ENCODE measurements around the gene N4BP2. TPM values are rescaled to one million over a fixed set of nuclear protein-coding genes. Genes with fewer than 3 reads are reported as not detected.
"Not testable (repeated sequence)": the region's sequence is repeated elsewhere in the genome, so short reads cannot be mapped to it uniquely, and the experiment has no call there.

The N4BP2 gene
- polyA plus RNA-seq, result 1 to 10 TPM; 1.7 to 3.0 (median 1.9) TPM

GRCh38 chr4:40056716-40057585 is at the start of gene N4BP2:
N4BP2 (plus strand) TSS chr4:40056850; CDS start chr4:40097341, 40,491 bp downstream.
- peak within 1 kb of the TSS; percentile 99 for H3K27ac ChIP-seq (ENCODE audit: low read depth, low read length)
- 0 to 1% (median 0%) methylated on average over 76 to 98 of the region's 99 CpGs for WGBS, 3 donors

DNA sequence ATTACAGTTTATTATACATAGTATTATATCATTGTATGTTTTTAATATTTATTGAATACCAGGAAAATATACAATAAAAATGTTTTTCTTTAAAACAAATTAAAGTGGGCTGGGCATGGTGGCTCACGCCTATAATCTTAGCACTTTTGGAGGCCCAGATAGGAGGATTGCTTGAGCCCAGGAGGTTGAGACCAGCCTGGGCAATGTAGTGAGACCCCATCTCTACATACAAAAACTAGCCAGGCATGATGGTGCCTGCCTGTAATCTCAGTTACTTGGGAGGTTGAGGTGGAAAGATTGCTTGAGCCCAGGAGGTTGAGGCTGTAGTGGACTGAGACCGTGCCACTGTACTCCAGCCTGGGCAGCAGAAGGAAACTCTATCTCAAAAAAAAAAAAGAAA is 40.6 kb upstream of the N4BP2 start:
- no peak overlapping the region for H3K27ac ChIP-seq (ENCODE audit: low read depth, low read length)
- WGBS, 3 donors, result 88 to 93% (median 90%) methylated on average over 2 of the region's 2 CpGs

DNA sequence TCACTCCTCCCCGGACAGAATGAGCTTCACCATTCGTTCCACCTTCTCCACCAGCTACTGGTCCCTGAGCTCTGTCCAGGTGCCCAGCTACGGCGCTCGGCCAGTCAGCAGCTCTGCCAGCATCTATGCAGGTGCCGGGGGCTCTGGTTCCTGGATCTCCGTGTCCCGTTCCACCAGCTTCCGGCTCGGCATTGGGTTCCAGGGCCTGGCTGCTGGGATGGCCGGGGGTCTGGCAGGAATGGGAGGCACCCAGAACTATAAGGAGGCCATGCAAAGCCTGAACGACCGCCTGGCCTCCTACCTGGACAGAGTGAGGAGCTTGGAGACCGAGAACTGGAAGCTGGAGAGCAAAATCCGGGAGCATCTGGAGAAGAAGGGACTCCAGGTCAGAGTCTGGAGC is 36.4 kb upstream of the N4BP2 start:
- WGBS, 3 donors, result 92 to 94% (median 93%) methylated on average over 15 of the region's 15 CpGs

DNA sequence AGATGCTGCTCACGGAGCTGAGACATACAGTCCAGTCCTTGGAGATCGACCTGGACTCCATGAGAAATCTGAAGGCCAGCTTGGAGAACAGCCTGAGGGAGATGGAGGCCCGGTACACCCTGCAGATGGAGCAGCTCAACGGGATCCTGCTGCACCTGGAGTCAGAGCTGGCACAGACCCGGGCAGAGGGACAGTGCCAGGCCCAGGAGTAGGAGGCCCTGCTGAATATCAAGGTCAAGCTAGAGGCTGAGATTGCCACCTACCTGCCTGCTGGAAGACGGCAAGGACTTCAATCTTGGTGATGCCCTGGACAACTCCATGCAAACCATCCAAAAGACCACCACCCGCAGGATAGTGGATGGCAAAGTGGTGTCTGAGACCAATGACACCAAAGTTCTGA is 35.5 kb upstream of the N4BP2 start:
- WGBS, 3 donors, result 48 to 91% (median 91%) methylated on average over 7 of the region's 7 CpGs
- not testable (repeated sequence) for H3K27ac ChIP-seq (ENCODE audit: low read depth, low read length)

More for the DNA sequence above, 36.4 kb upstream of the N4BP2 start:
- H3K27ac ChIP-seq (ENCODE audit: low read depth, low read length), result no peak overlapping the region

- WGBS, 3 donors, result 84 to 88% methylated on average over 6 to 7 of the region's 7 CpGs; no CpG with 5 or more reads in 1 of the 3 donors
- H3K27ac ChIP-seq (ENCODE audit: low read depth, low read length), result not testable (repeated sequence)
Observed at GRCh38 chr4:40024049-40024448, 32.6 kb upstream of the N4BP2 start.

- no peak overlapping the region for H3K27ac ChIP-seq (ENCODE audit: low read depth, low read length)
- WGBS, 3 donors, result 90 to 91% (median 90%) methylated on average over 16 to 22 of the region's 22 CpGs
Observed at GRCh38 chr4:40032785-40033184, 23.9 kb upstream of the N4BP2 start.

- 71 to 76% (median 73%) methylated on average over 2 of the region's 2 CpGs for WGBS, 3 donors
- no peak overlapping the region for H3K27ac ChIP-seq (ENCODE audit: low read depth, low read length)
Observed at GRCh38 chr4:40033613-40034012, 23.0 kb upstream of the N4BP2 start.

DNA sequence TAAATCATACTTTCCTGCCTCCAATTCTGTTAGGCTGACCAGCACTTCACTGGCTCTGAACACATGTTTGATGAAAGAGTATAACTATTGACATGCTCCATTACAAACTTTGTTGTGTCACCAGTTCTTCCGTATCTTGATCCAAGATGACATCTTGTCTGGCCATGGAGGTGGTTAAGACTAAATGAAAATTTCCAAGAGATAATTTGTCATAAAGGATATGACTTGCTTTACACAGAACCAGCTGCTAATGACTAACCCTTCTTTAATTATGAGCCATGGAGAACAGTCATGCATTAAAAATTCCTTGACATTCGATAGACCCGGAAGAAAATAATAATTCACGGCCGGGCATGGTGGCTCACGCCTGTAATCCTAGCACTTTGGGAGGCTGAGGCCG is 17.7 kb upstream of the N4BP2 start:
- H3K27ac ChIP-seq (ENCODE audit: low read depth, low read length), result no peak overlapping the region
- WGBS, 3 donors, result 93 to 96% (median 95%) methylated on average over 7 of the region's 7 CpGs

DNA sequence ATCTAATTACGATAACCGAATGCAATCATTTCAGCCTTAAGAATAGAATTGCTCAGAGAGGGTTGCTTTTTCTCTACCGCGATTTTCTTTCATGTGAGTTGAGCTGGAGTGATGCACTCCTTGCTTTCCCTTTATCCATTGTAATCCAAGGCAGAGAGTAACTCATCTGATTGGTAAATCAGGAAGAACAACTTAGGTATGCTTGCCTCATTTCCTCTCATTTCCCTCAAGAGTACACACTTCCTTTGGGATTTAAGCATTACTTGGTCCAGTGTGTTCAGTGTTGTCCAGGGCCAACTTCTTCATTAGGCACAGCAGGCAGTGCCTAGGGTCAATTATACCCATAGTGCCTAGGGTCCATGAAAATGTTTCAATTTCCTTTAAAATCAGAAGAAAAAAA is 15.7 kb upstream of the N4BP2 start:
- 72 to 86% (median 85%) methylated on average over 4 of the region's 4 CpGs for WGBS, 3 donors
- no peak overlapping the region for H3K27ac ChIP-seq (ENCODE audit: low read depth, low read length)

- whole genome bisulfite sequencing, 3 donors, result 97 to 98% (median 97%) methylated on average over 24 of the region's 24 CpGs
Observed at GRCh38 chr4:40043786-40044185, 12.9 kb upstream of the N4BP2 start.

DNA sequence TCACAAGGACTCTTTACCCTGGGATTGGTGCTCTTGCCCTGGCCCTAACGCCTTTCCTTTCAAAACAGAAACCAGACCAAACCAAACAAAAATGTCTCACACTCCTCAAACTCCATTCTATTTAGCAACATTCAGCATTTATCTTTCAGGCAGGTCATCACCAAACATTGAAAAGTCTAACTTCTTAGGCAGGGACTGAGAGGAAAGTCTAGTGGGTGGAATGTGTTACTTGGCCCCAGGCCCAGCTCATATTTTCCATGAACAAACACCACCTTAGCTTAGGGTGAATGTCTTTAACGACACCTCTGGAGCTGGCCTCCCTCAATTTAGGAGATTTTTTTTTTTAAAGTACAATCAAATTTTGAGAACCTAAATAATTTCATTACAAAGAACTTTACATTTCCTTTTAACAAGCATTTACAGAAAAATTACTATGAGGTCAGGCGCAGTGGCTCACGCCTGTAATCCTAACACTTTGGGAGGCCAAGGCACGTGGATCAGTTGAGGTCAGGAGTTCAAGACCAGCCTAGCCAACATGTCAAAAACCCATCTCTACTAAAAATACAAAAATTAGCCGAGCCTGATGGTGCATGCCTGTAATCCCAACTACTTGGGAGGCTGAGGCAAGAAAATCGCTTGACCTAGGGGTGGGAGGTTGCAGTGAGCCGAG is 10.2 kb upstream of the N4BP2 start:
- 64 to 83% (median 75%) methylated on average over 8 of the region's 8 CpGs for WGBS, 3 donors
- no peak overlapping the region for H3K27ac ChIP-seq (ENCODE audit: low read depth, low read length)

More at GRCh38 chr4:40043786-40044185, 12.9 kb upstream of the N4BP2 start:
- no peak overlapping the region for H3K27ac ChIP-seq (ENCODE audit: low read depth, low read length)

DNA sequence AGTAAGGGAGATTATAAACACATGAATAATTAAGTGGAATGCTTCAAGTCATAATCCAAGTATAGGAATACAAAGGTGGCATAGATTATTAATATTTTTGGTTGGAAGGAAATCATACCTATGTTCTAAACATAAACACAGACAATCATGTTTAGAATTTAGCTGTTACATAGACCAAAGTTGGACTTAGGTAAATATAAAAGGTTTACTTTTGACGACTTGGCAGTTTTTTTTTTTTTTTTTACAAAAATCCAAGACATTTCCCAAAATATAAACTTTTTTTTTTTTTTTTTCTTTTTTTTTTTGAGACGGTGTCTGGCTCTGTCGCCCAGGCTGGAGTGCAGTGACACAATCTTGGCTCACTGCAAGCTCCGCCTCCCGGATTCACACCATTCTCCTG is 3.5 kb upstream of the N4BP2 start:
- H3K27ac ChIP-seq (ENCODE audit: low read depth, low read length), result no peak overlapping the region
- whole genome bisulfite sequencing, 3 donors, result 71 to 90% (median 85%) methylated on average over 1 to 5 of the region's 5 CpGs

GRCh38 chr4:40055511-40055862 is 1.2 kb upstream of the N4BP2 start:
- 2 to 6% (median 3%) methylated on average over 5 of the region's 5 CpGs for WGBS, 3 donors
- no peak overlapping the region for H3K27ac ChIP-seq (ENCODE audit: low read depth, low read length)

- peak overlapping the region; percentile 99 for H3K27ac ChIP-seq (ENCODE audit: low read depth, low read length)
- WGBS, 3 donors, result 0% methylated on average over 81 to 86 of the region's 86 CpGs
Observed at GRCh38 chr4:40055863-40056715, 561 bp upstream of the N4BP2 start.

GRCh38 chr4:40057586-40058091 is 989 bp downstream of the N4BP2 start:
- 0 to 1% (median 1%) methylated on average over 13 of the region's 13 CpGs for WGBS, 3 donors
- peak overlapping the region; percentile 99 for H3K27ac ChIP-seq (ENCODE audit: low read depth, low read length)

DNA sequence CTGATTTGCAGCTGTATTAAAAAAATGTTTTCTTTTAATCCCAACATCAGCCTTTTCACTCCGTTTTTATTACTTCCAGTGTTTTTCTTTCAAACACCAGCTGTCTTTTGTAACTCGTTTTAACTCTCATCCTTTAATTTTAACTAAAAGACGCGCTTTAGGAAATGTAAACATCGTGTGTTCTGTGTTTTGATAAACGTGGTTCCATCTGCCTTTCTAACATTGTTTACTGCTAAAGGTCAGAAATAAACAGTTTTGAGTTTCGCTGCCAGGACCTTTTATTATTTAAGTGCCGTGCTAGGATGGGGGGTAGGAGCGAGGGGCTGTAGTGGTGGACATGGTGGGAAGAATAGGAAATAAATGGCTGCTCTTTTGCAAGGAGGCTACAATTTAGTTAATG is 1.5 kb downstream of the N4BP2 start:
- H3K27ac ChIP-seq (ENCODE audit: low read depth, low read length), result no peak overlapping the region
- 1% methylated on average over 9 of the region's 9 CpGs for WGBS, 3 donors

DNA sequence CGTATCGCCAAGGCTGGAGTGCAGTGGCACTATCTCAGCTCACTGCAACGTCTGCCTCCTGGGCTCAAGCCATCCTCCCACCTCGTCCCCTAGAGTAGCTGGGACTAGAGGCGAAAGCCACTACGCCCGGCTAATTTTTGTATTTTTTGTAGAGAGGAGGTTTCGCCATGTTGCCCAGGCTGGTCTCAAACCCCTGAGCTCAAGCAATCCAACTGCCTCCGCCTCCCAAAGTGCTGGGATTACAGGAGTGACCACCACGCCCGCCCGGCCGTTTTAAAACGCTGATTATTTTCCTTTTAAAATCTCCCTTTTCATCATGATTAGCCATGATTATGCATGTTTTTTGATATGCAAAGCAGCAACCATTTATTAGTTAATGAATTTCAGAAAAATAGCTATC is 2.2 kb downstream of the N4BP2 start:
- WGBS, 3 donors, result 50 to 66% (median 64%) methylated on average over 14 of the region's 14 CpGs
- H3K27ac ChIP-seq (ENCODE audit: low read depth, low read length), result no peak overlapping the region

DNA sequence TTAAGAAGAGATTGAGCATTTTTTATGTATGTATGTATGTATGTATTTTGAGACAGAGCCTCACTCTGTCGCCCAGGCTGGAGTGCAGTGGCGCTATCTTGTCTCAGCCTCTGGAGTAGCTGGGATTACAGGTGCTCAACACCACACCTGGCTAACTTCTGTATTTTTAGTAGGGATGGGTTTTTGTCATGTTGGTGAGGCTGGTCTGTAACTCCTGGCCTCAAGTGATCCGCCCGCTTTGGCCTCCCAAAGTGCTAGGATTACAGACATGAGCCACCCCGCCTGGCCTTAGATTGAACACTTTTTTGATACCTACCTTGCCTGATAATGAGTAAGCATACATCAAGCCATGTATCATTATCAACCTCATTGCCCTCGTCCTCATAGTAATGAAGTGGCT is 2.7 kb downstream of the N4BP2 start:
- WGBS, 3 donors, result 73 to 96% (median 95%) methylated on average over 6 of the region's 6 CpGs
- H3K27ac ChIP-seq (ENCODE audit: low read depth, low read length), result no peak overlapping the region

GRCh38 chr4:40065010-40065409 is 8.4 kb downstream of the N4BP2 start:
- 77 to 98% (median 95%) methylated on average over 3 of the region's 3 CpGs for WGBS, 3 donors
- no peak overlapping the region for H3K27ac ChIP-seq (ENCODE audit: low read depth, low read length)

Measured in adipose tissue (tissue), 3 donors.